ENCODE data around the gene CCNT2.
"Not testable (repeated sequence)": the region's sequence is repeated elsewhere in the genome, so short reads cannot be mapped to it uniquely, and the experiment has no call there.

CCNT2 gene

DNA sequence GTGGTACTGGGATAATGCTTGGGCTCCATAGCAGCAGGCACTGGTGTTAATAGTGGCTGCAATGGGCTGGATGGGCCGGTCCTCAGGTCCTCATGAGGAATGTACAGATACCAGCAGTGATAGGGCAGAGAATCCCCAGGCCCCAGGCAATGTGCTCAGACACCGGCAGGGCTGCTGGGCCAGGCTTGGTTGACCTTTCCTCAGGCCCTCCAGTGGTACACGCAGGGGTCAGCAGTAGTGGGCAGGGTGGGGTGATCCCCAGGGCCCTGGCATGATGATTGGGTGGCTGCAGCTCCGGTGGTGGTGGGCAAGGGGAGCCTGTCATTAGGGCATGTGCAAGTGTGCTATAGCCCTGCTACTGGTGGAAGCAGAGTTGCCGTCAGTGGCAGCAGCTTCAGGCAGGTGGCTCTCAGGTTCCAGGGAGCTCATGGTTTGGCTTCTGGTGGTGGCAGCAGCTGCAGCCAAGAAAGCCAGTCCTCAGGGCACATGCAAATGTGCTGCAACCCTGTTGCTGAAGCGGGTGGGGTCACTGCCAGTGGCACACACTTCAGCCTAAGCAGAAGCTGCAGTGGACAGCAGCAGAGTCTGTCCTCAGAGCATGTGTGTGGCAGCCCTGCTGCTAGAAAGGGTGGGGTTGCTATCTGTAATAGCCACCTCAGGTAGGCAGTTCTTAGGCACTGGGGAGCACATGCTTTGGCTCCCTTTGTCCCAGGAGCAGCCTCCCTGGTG, 56.8 kb downstream of the CCNT2 start:
- Histone ChIP-seq H3K27me3 (ENCODE audit: insufficient read depth, low read length) (peaks cover 24% of the 10 kb centered on the region), H3K36me3 (ENCODE audit: insufficient read depth, low read length) (no peaks in the 10 kb centered on the region), H3K4me3 (ENCODE audit: low read depth, low read length) (no peak overlapping the region), H3K27ac (ENCODE audit: low read depth, low read length) (no peak overlapping the region), H2AFZ (ENCODE audit: low read length, unreplicated experiment) (no peak overlapping the region), H3K79me2 (ENCODE audit: control insufficient read depth, insufficient read depth, low read length, unreplicated experiment) (no peaks in the 10 kb centered on the region), H3K4me1 (ENCODE audit: control insufficient read depth, insufficient read depth, low read length, unreplicated experiment) (no peaks in the 10 kb centered on the region)

DNA sequence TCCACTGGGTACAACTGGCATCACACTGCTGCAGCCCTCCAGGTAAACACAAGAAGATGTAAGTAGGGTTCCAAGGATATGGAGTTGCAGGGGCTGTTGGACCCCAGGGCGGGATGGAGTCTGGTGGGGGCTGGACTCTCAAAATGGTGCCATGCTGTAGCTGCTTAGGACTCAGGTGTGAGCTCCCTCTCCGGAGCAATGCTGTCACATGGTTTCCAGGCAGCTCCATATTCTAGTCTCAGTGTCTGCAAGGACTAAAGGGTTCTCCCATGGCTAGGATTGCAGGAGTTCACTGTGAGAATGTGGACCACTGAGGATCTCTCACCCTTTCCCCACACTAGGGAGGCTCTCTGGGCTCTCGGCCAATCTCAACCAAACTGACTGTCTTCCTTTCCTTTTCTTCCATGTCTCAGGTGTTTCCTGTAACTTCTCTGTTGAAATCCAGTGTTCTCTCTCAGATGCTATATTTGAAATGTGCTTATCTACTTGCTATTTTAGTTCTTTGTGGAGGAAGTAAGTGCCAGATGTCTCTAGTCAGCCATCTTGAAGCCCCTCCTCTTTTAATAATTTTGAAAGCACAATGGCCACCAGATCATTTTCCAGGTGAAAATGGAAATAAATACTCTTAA, 57.6 kb downstream of the CCNT2 start:
- Histone ChIP-seq H3K4me1 (ENCODE audit: control insufficient read depth, insufficient read depth, low read length, unreplicated experiment) (no peaks in the 10 kb centered on the region), H2AFZ (ENCODE audit: low read length, unreplicated experiment) (no peak overlapping the region), H3K36me3 (ENCODE audit: insufficient read depth, low read length) (no peaks in the 10 kb centered on the region), H3K27me3 (ENCODE audit: insufficient read depth, low read length) (peaks cover 26% of the 10 kb centered on the region), H3K79me2 (ENCODE audit: control insufficient read depth, insufficient read depth, low read length, unreplicated experiment) (no peaks in the 10 kb centered on the region), H3K27ac (ENCODE audit: low read depth, low read length) (no peak overlapping the region), H3K4me3 (ENCODE audit: low read depth, low read length) (no peak overlapping the region)

- H3K27me3 ChIP-seq (ENCODE audit: insufficient read depth, low read length), result peaks cover 26% of the 10 kb centered on the region
- H3K36me3 ChIP-seq (ENCODE audit: insufficient read depth, low read length); H3K79me2 ChIP-seq (ENCODE audit: control insufficient read depth, insufficient read depth, low read length, unreplicated experiment); H3K27ac ChIP-seq (ENCODE audit: low read depth, low read length); H2AFZ ChIP-seq (ENCODE audit: low read length, unreplicated experiment); H3K4me1 ChIP-seq (ENCODE audit: control insufficient read depth, insufficient read depth, low read length, unreplicated experiment); H3K4me3 ChIP-seq (ENCODE audit: low read depth, low read length): not testable (repeated sequence)
Observed at GRCh38 chr2:134977104-134977503, 58.5 kb downstream of the CCNT2 start.

DNA sequence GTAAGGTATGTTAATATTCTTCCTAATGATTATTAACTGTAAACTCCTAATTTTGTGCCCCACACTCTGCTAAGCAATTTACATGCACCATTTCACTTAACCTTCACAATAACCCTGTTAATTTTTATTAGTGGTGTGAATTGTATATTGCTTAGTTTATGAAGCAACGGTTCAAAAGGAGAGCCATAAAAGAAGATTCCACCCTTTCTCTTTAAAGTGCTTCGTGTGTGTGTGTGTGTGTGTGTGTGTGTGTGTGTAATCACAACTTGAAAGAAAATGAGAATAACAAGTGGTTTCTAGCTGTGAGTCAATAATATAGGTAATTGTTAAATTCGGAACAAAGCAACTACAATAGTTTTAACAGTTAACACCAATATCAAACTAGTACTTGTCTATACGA, 60.6 kb downstream of the CCNT2 start:
- Histone ChIP-seq H2AFZ (ENCODE audit: low read length, unreplicated experiment) (no peak overlapping the region), H3K36me3 (ENCODE audit: insufficient read depth, low read length) (no peaks in the 10 kb centered on the region), H3K27me3 (ENCODE audit: insufficient read depth, low read length) (peaks cover 12% of the 10 kb centered on the region), H3K4me3 (ENCODE audit: low read depth, low read length) (no peak overlapping the region), H3K27ac (ENCODE audit: low read depth, low read length) (no peak overlapping the region), H3K79me2 (ENCODE audit: control insufficient read depth, insufficient read depth, low read length, unreplicated experiment) (no peaks in the 10 kb centered on the region), H3K4me1 (ENCODE audit: control insufficient read depth, insufficient read depth, low read length, unreplicated experiment) (no peaks in the 10 kb centered on the region)

DNA sequence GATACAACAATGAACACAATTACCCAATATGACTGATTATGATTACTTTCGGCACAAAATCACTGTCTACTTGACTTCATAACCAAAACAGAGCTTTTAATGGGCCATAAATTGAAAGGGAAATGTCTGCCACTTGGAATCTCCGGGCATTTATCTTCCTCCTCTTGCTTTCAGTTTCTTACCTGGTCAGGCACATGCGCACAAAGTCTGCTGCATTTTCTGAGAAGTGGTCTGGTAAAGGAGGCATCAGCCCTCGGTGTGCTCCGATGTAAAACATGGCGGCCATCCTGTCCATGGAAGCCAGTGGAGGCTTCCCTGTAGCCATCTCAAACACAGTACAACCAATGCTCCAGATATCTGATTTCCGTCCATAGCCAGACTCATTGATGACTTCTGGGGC, 62.0 kb downstream of the CCNT2 start:
- H2AFZ ChIP-seq (ENCODE audit: low read length, unreplicated experiment), result no peak overlapping the region
- H3K36me3 ChIP-seq (ENCODE audit: insufficient read depth, low read length), result no peaks in the 10 kb centered on the region
- no peak overlapping the region for H3K27ac ChIP-seq (ENCODE audit: low read depth, low read length)
- no peaks in the 10 kb centered on the region for H3K79me2 ChIP-seq (ENCODE audit: control insufficient read depth, insufficient read depth, low read length, unreplicated experiment)
- H3K27me3 ChIP-seq (ENCODE audit: insufficient read depth, low read length), result peaks cover 11% of the 10 kb centered on the region
- no peaks in the 10 kb centered on the region for H3K4me1 ChIP-seq (ENCODE audit: control insufficient read depth, insufficient read depth, low read length, unreplicated experiment)
- no peak overlapping the region for H3K4me3 ChIP-seq (ENCODE audit: low read depth, low read length)

DNA sequence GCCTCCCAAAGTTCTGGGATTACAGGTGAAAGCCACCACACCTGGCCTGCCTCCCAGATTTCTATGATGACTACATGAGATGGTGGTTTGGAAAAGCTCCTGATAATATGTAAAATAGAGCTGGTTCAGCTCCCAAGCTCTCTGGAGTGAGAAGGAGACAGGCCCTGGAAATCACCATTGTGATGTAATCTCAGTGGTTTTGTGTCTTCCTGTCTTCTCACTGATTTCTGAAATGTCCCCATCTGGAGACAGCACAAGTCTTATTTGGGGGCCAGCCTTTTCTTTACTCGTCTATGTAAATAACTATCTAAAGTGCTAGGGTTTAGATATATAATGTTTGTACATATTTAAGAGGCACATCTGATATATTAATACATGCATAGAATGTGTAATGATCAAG, 64.0 kb downstream of the CCNT2 start:
- Histone ChIP-seq H3K4me3 (ENCODE audit: low read depth, low read length) (no peak overlapping the region), H3K79me2 (ENCODE audit: control insufficient read depth, insufficient read depth, low read length, unreplicated experiment) (no peaks in the 10 kb centered on the region), H3K4me1 (ENCODE audit: control insufficient read depth, insufficient read depth, low read length, unreplicated experiment) (no peaks in the 10 kb centered on the region), H3K27me3 (ENCODE audit: insufficient read depth, low read length) (peaks cover 31% of the 10 kb centered on the region), H3K27ac (ENCODE audit: low read depth, low read length) (no peak overlapping the region), H2AFZ (ENCODE audit: low read length, unreplicated experiment) (no peak overlapping the region), H3K36me3 (ENCODE audit: insufficient read depth, low read length) (no peaks in the 10 kb centered on the region)

DNA sequence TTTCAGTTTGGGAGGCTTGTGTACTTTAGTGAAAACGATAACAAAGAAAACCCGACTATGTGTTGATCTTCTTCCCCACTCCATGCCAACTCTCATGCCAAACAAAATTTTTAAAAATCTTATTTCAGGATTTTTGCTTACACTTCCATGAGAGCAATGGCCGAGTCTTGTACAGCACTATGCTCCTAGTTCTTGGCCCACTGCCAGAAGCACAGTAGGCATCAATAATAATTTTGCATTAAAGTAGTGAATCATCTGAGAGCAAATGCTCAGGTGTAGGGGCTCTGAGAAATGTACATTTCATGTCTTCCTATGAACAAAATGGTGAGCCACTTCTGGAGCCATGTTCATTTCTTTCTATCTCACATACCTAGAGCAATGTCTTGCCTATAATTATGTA, 66.4 kb downstream of the CCNT2 start:
- H3K27me3 ChIP-seq (ENCODE audit: insufficient read depth, low read length), result peaks cover 40% of the 10 kb centered on the region
- H3K27ac ChIP-seq (ENCODE audit: low read depth, low read length), result no peak overlapping the region
- H3K4me3 ChIP-seq (ENCODE audit: low read depth, low read length), result no peak overlapping the region
- no peaks in the 10 kb centered on the region for H3K36me3 ChIP-seq (ENCODE audit: insufficient read depth, low read length)
- no peaks in the 10 kb centered on the region for H3K79me2 ChIP-seq (ENCODE audit: control insufficient read depth, insufficient read depth, low read length, unreplicated experiment)
- H3K4me1 ChIP-seq (ENCODE audit: control insufficient read depth, insufficient read depth, low read length, unreplicated experiment), result no peaks in the 10 kb centered on the region
- no peak overlapping the region for H2AFZ ChIP-seq (ENCODE audit: low read length, unreplicated experiment)

- Histone ChIP-seq H3K36me3 (ENCODE audit: insufficient read depth, low read length) (no peaks in the 10 kb centered on the region), H2AFZ (ENCODE audit: low read length, unreplicated experiment) (no peak overlapping the region), H3K4me1 (ENCODE audit: control insufficient read depth, insufficient read depth, low read length, unreplicated experiment) (no peaks in the 10 kb centered on the region), H3K27ac (ENCODE audit: low read depth, low read length) (no peak overlapping the region), H3K4me3 (ENCODE audit: low read depth, low read length) (no peak overlapping the region), H3K79me2 (ENCODE audit: control insufficient read depth, insufficient read depth, low read length, unreplicated experiment) (no peaks in the 10 kb centered on the region), H3K27me3 (ENCODE audit: insufficient read depth, low read length) (peaks cover 48% of the 10 kb centered on the region)
Observed at GRCh38 chr2:134988994-134989605, 70.5 kb downstream of the CCNT2 start.

DNA sequence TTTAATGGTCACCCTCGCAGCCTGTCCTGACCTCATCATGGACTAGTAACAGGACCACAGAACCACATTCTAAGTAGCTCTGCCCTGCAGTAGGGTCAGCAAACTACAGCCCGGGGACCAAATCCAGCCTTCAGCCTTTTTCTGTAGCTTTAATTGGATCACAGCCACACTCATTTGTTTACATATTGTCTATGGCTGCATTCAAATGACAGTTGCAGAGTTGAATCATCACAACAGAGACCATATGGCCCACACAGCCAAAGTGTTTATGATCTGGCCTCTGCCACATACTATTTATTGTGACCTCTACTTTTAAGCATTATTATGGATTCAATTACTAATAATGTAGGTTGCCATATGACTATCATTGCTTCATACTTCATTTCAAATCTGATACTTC, 80.9 kb downstream of the CCNT2 start:
- Histone ChIP-seq H3K36me3 (ENCODE audit: insufficient read depth, low read length) (no peaks in the 10 kb centered on the region), H3K4me1 (ENCODE audit: control insufficient read depth, insufficient read depth, low read length, unreplicated experiment) (no peaks in the 10 kb centered on the region), H3K27me3 (ENCODE audit: insufficient read depth, low read length) (peaks cover 1% of the 10 kb centered on the region), H3K79me2 (ENCODE audit: control insufficient read depth, insufficient read depth, low read length, unreplicated experiment) (no peaks in the 10 kb centered on the region), H3K4me3 (ENCODE audit: low read depth, low read length) (no peak overlapping the region), H2AFZ (ENCODE audit: low read length, unreplicated experiment) (no peak overlapping the region), H3K27ac (ENCODE audit: low read depth, low read length) (no peak overlapping the region)

DNA sequence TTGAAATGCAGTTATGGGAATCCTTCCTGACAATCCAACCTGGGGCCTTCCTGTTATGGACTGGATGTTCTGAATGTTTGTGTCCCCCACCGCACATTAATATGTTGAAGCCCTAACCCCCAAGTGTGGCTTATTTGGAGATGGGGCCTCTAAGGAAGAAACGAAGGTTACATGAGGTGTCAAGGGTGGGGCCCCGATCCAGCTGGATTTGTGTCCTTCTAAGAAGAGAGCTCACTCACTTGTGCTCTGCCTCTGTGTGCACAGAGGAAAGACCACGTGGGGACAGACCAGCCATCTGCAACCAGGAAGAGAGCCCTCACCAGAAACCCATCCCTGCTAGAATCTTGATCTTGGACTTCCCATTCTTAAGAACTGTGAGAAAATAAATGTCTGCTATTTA, 84.2 kb downstream of the CCNT2 start:
- Histone ChIP-seq H3K79me2 (ENCODE audit: control insufficient read depth, insufficient read depth, low read length, unreplicated experiment) (no peaks in the 10 kb centered on the region), H3K27ac (ENCODE audit: low read depth, low read length) (no peak overlapping the region), H3K4me3 (ENCODE audit: low read depth, low read length) (no peak overlapping the region), H3K27me3 (ENCODE audit: insufficient read depth, low read length) (peaks cover 12% of the 10 kb centered on the region), H3K4me1 (ENCODE audit: control insufficient read depth, insufficient read depth, low read length, unreplicated experiment) (no peaks in the 10 kb centered on the region), H2AFZ (ENCODE audit: low read length, unreplicated experiment) (no peak overlapping the region), H3K36me3 (ENCODE audit: insufficient read depth, low read length) (no peaks in the 10 kb centered on the region)

Measured in ACC112 (cell line).